LNCAP (cell line): ENCODE measurements around the gene ZC3H10.

ENCODE experiments used
- TF ChIP-seq, protein P1 (sequence below): fragments of 450-650 bp; IDR thresholded peaks from 2 replicates; pipeline ENCODE4 v1.5.1; 2017; ENCODE audit warnings: mild to moderate bottlenecking

The ZC3H10 gene

DNA sequence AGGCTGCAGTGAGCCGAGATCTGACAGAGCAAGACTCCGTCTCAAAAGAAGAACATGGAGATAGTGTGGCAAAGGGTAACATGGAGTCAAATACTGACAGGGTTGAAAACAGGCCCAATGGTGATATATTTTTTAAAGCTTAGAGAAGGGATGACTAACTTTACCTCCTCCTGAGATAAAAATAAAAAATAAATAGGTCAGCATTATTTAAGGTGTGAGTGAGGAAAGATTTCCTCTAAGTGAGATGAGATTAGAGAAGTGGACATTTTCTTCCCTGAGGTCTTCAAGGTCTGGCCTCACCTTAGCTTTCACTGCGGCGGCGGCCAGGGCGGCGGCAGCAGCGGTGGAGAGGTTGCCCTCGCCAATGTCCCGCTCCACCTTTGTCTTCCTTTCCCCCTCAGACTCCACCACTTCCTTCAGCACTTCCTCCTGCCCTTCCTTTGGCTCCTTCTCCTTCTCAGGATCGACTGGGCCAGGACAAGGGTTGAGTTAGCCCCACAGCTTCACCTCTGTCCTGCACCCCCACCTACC is 51.2 kb downstream of the ZC3H10 start:
- TF ChIP-seq, protein P1, sequence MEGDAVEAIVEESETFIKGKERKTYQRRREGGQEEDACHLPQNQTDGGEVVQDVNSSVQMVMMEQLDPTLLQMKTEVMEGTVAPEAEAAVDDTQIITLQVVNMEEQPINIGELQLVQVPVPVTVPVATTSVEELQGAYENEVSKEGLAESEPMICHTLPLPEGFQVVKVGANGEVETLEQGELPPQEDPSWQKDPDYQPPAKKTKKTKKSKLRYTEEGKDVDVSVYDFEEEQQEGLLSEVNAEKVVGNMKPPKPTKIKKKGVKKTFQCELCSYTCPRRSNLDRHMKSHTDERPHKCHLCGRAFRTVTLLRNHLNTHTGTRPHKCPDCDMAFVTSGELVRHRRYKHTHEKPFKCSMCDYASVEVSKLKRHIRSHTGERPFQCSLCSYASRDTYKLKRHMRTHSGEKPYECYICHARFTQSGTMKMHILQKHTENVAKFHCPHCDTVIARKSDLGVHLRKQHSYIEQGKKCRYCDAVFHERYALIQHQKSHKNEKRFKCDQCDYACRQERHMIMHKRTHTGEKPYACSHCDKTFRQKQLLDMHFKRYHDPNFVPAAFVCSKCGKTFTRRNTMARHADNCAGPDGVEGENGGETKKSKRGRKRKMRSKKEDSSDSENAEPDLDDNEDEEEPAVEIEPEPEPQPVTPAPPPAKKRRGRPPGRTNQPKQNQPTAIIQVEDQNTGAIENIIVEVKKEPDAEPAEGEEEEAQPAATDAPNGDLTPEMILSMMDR, result no peak

DNA sequence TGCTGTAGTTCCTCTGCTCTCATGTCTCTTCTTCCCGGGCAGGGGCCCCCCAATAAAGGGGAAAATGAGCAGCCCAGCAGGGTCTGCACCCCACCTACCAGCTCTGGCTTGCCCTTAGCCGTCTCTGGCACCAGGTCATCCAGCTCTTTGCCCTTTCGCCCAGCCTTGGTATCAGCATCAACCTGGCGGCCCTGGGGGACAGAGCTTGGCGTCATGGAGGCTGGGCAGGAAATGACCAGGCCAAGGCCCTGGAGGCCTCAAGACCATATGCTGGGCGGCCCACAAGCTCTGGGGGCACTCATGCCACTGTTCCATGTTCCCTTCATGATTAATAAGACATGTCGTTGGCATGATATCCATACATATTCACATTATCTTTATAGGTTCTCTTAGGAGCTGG is 54.8 kb downstream of the ZC3H10 start:
- TF ChIP-seq, protein P1, result no peak
